GM18868 (cell line): ENCODE results near the gene RPL21.
"Not testable (repeated sequence)": the region's sequence is repeated elsewhere in the genome, so short reads cannot be mapped to it uniquely, and the experiment has no call there.

ENCODE experiments used
- ATAC-seq: cut with Tn5 transposase; IDR thresholded peaks from one replicate; pipeline ENCODE4 v1.9.1; 2021; ENCODE audit warnings: mild to moderate bottlenecking, moderate library complexity; ENCODE audit not compliant: unreplicated experiment

Gene RPL21

GRCh38 chr13:27251166-27252091, at the start of gene RPL21:
RPL21 (plus strand) TSS chr13:27251558; CDS start chr13:27253777, 2,219 bp downstream.
- peak; percentile 97 for ATAC-seq

GRCh38 chr13:27201661-27202060, 49.7 kb upstream of the RPL21 start:
- ATAC-seq = no peak

GRCh38 chr13:27203186-27203585, 48.2 kb upstream of the RPL21 start:
- no peak for ATAC-seq

- no peak for ATAC-seq
Observed at GRCh38 chr13:27203854-27204253, 47.5 kb upstream of the RPL21 start.

- ATAC-seq = no peak
Observed at GRCh38 chr13:27208514-27208913, 42.8 kb upstream of the RPL21 start.

GRCh38 chr13:27211271-27211670, 40.1 kb upstream of the RPL21 start:
- ATAC-seq = no peak

GRCh38 chr13:27211771-27212364, 39.5 kb upstream of the RPL21 start:
- no peak for ATAC-seq

GRCh38 chr13:27213386-27213785, 38.0 kb upstream of the RPL21 start:
- ATAC-seq = not testable (repeated sequence)

- ATAC-seq = not testable (repeated sequence)
Observed at GRCh38 chr13:27217791-27218190, 33.6 kb upstream of the RPL21 start.

- not testable (repeated sequence) for ATAC-seq
Observed at GRCh38 chr13:27218861-27219260, 32.5 kb upstream of the RPL21 start.

- no peak for ATAC-seq
Observed at GRCh38 chr13:27219611-27220010, 31.7 kb upstream of the RPL21 start.

- peak; percentile 60 for ATAC-seq
Observed at GRCh38 chr13:27222100-27222499, 29.3 kb upstream of the RPL21 start.

GRCh38 chr13:27226991-27227390, 24.4 kb upstream of the RPL21 start:
- no peak for ATAC-seq

GRCh38 chr13:27228131-27228530, 23.2 kb upstream of the RPL21 start:
- peak; percentile 45 for ATAC-seq

GRCh38 chr13:27229642-27230041, 21.7 kb upstream of the RPL21 start:
- no peak for ATAC-seq

GRCh38 chr13:27233964-27234363, 17.4 kb upstream of the RPL21 start:
- no peak for ATAC-seq

GRCh38 chr13:27236478-27236877, 14.9 kb upstream of the RPL21 start:
- no peak for ATAC-seq

GRCh38 chr13:27242702-27243101, 8.7 kb upstream of the RPL21 start:
- no peak for ATAC-seq

GRCh38 chr13:27245610-27246009, 5.7 kb upstream of the RPL21 start:
- no peak for ATAC-seq

GRCh38 chr13:27250833-27251165, 559 bp upstream of the RPL21 start:
- peak; percentile 5 for ATAC-seq

GRCh38 chr13:27252467-27252866, 1.1 kb downstream of the RPL21 start:
- ATAC-seq = no peak

- no peak for ATAC-seq
Observed at GRCh38 chr13:27257233-27257568, 5.8 kb downstream of the RPL21 start.
